Parathyroid adenoma (tissue), 2 donors: ENCODE results near the gene DOCK4.

Experiments
- H2AFZ ChIP-seq: fragments of 300-600 bp; sonication (generic); one replicate; pipeline ENCODE4 v1.7.0; 2017; ENCODE audit warnings: antibody characterized with exemption, mild to moderate bottlenecking
- H3K27ac ChIP-seq: fragments of 300-600 bp; sonication (generic); one replicate; pipeline ENCODE4 v1.7.0; 2017
- H3K27me3 ChIP-seq: fragments of 300-600 bp; sonication (generic); one replicate; pipeline ENCODE4 v1.7.0; 2017; ENCODE audit warnings: low read length; ENCODE audit not compliant: control insufficient read depth, insufficient read depth
- H3K36me3 ChIP-seq: fragments of 300-600 bp; sonication (generic); one replicate; pipeline ENCODE4 v1.7.0; 2017; ENCODE audit warnings: low read length; ENCODE audit not compliant: control insufficient read depth, insufficient read depth
- H3K4me1 ChIP-seq: fragments of 300-600 bp; sonication (generic); one replicate; pipeline ENCODE4 v1.7.0; 2017; ENCODE audit warnings: control low read depth
- H3K4me2 ChIP-seq: fragments of 300-600 bp; sonication (generic); one replicate; pipeline ENCODE4 v1.7.0; 2017; ENCODE audit warnings: low read length
- H3K4me3 ChIP-seq: fragments of 300-600 bp; sonication (generic); one replicate; pipeline ENCODE4 v1.7.0; 2017; ENCODE audit warnings: low read depth, low read length
- H3K79me2 ChIP-seq: fragments of 300-600 bp; sonication (generic); one replicate; pipeline ENCODE4 v1.7.0; 2017; ENCODE audit warnings: control low read depth
- H3K9ac ChIP-seq: fragments of 300-600 bp; sonication (generic); one replicate; pipeline ENCODE4 v1.7.0; 2017; ENCODE audit warnings: mild to moderate bottlenecking
- H3K9me3 ChIP-seq: fragments of 300-600 bp; sonication (generic); one replicate; pipeline ENCODE4 v1.7.0; 2017; ENCODE audit warnings: low read length; ENCODE audit not compliant: control insufficient read depth
- CTCF ChIP-seq: fragments of 300-600 bp; sonication (generic); IDR thresholded peaks from one replicate; pipeline ENCODE4 v1.7.0; 2017; ENCODE audit warnings: antibody characterized with exemption, mild to moderate bottlenecking
- donor health status: primary hyperparathyroidism.

Gene DOCK4

GRCh38 chr7:111933609-111934008, 272.6 kb downstream of the DOCK4 start:
- H3K9me3 ChIP-seq, result no peaks in the 10 kb centered on the region
- H3K27ac ChIP-seq, result no peak overlapping the region
- H3K4me2 ChIP-seq, result no peak overlapping the region
- no peaks in the 10 kb centered on the region for H3K79me2 ChIP-seq
- no peaks in the 10 kb centered on the region for H3K4me1 ChIP-seq
- no peak overlapping the region for H3K9ac ChIP-seq
- no peak overlapping the region for H2AFZ ChIP-seq
- no peaks in the 10 kb centered on the region for H3K36me3 ChIP-seq
- H3K27me3 ChIP-seq, result no peaks in the 10 kb centered on the region
- TF ChIP-seq CTCF, result no peak
- no peak overlapping the region for H3K4me3 ChIP-seq

- no peaks in the 10 kb centered on the region for H3K36me3 ChIP-seq
- no peak for TF ChIP-seq CTCF
- no peaks in the 10 kb centered on the region for H3K9me3 ChIP-seq
- H3K4me1 ChIP-seq, result no peaks in the 10 kb centered on the region
- H3K27ac ChIP-seq, result no peak overlapping the region
- no peak overlapping the region for H3K9ac ChIP-seq
- H3K27me3 ChIP-seq, result no peaks in the 10 kb centered on the region
- H3K4me2 ChIP-seq, result no peak overlapping the region
- H2AFZ ChIP-seq, result no peak overlapping the region
- H3K79me2 ChIP-seq, result no peaks in the 10 kb centered on the region
- no peak overlapping the region for H3K4me3 ChIP-seq
Observed at GRCh38 chr7:111931958-111932357, 274.2 kb downstream of the DOCK4 start.

DNA sequence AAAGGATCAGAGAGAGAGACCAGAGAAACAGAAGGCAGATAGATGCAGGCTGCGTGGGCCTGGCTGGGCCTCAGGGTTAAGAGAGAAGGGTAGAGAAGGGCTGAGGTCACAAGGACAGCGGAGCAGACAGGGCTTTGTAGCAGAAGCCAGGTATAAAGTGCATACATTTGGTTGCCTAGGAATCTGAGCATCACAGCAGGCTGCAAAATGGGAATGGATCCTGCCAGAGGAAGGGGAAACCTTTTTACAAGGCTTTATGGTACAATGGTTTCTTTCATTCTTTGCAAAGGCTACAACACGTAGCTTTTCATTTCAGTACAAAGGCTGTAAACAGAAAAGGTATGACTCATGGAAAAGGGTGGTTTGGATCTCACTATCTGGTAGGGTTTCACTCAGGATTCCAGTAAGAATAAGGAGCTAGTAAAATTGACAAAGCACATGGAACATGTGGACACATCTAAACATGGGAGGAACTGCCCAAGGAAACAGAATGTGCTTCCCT, 275.1 kb downstream of the DOCK4 start:
- H2AFZ ChIP-seq, result no peak overlapping the region
- H3K9ac ChIP-seq, result no peak overlapping the region
- TF ChIP-seq CTCF, result no peak
- H3K4me2 ChIP-seq, result no peak overlapping the region
- H3K27ac ChIP-seq, result no peak overlapping the region
- no peaks in the 10 kb centered on the region for H3K79me2 ChIP-seq
- H3K9me3 ChIP-seq, result no peaks in the 10 kb centered on the region
- H3K36me3 ChIP-seq, result no peaks in the 10 kb centered on the region
- no peaks in the 10 kb centered on the region for H3K27me3 ChIP-seq
- H3K4me1 ChIP-seq, result no peaks in the 10 kb centered on the region
- no peak overlapping the region for H3K4me3 ChIP-seq

DNA sequence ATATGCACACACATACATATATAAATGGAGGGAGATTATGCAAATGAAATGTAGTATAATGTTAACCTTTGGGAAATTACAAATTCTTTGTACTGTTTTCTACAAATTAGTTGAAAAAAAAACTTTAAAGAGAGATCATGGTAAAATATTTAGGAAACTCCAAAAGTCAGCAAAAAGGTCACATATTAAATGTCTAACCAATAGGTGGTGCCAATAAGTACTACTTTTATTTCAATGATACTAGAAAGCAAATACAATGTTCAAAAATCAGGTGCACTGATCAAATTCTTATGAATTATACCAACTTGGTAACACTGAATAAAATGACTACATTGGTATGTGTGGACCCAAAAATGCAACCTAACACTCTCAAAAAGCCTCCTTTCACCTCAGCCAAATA, 276.9 kb downstream of the DOCK4 start:
- Histone ChIP-seq H3K4me2 (no peak overlapping the region), H3K27ac (no peak overlapping the region), H3K9me3 (no peaks in the 10 kb centered on the region), H3K79me2 (no peaks in the 10 kb centered on the region), H2AFZ (no peak overlapping the region), H3K4me3 (no peak overlapping the region), H3K36me3 (no peaks in the 10 kb centered on the region), H3K4me1 (no peaks in the 10 kb centered on the region), H3K27me3 (no peaks in the 10 kb centered on the region), H3K9ac (no peak overlapping the region)
- no peak for TF ChIP-seq CTCF

DNA sequence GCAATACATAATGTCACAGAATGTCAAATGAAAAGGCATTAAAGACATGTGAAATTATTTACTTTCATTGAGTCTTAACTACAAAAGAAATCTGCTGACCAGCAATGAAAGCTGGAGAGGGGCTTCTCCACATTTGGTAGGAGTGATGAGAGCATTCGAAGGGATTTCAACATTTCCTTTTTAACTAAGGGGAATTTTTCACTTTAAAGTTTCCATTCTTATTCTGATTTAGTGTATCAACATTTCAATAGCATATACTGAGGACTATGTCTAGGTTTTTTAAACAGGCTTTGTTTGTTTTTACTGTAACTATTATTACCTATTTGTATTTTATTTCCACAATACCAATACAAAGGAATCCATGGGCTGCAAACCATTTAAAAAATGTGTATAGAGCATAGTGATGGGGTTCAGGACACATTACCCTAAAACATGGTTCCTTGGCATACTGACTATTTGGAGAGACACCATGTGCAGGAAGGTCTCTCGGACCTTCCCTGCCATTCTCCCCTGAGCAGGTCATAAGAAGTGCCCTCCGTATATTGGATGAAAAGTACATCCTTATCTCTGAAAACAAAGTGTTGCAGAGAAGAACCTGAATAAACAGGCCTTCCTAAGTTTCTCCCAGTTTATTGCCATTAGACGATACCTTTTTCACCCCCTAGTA, 278.7 kb downstream of the DOCK4 start:
- Histone ChIP-seq H3K4me1 (no peaks in the 10 kb centered on the region), H2AFZ (no peak overlapping the region), H3K79me2 (no peaks in the 10 kb centered on the region), H3K27ac (no peak overlapping the region), H3K9me3 (no peaks in the 10 kb centered on the region), H3K4me3 (no peak overlapping the region), H3K4me2 (no peak overlapping the region), H3K36me3 (no peaks in the 10 kb centered on the region), H3K9ac (no peak overlapping the region), H3K27me3 (no peaks in the 10 kb centered on the region)
- no peak for TF ChIP-seq CTCF
